Subcutaneous abdominal adipose tissue (tissue), 5 donors: Measurements from ENCODE around the gene PCBP3.

ENCODE experiments used
- H3K27ac ChIP-seq: one replicate; pipeline ENCODE4 v1.7.0; 2013; ENCODE audit warnings: low read depth, mild to moderate bottlenecking, inconsistent platforms, low read length, moderate library complexity
- H3K27me3 ChIP-seq, 5 donors: one replicate each; pipeline ENCODE4 v1.7.0; 2013; ENCODE audit warnings: low read length in 5 of 5, inconsistent platforms in 1 of 5; ENCODE audit not compliant: control insufficient read depth in 5 of 5, insufficient read depth in 4 of 5
- H3K36me3 ChIP-seq, 5 donors: one replicate each; pipeline ENCODE4 v1.7.0; 2013; ENCODE audit warnings: low read length in 5 of 5; ENCODE audit not compliant: control insufficient read depth in 5 of 5, insufficient read depth in 5 of 5
- H3K4me1 ChIP-seq, 5 donors: one replicate each; pipeline ENCODE4 v1.7.0; 2013; ENCODE audit warnings: low read length in 5 of 5, mild to moderate bottlenecking in 3 of 5, moderate library complexity in 1 of 5; ENCODE audit not compliant: control insufficient read depth in 5 of 5, insufficient read depth in 5 of 5
- H3K4me3 ChIP-seq, 5 donors: one replicate each; pipeline ENCODE4 v1.7.0; 2013; ENCODE audit warnings: low read length in 5 of 5, low read depth in 1 of 5
- H3K9ac ChIP-seq, 5 donors: one replicate each; pipeline ENCODE4 v1.7.0; 2013; ENCODE audit warnings: low read length in 5 of 5, mild to moderate bottlenecking in 4 of 5, moderate library complexity in 3 of 5
- H3K9me3 ChIP-seq, 5 donors: one replicate each; pipeline ENCODE4 v1.7.0; 2013; ENCODE audit warnings: low read length in 5 of 5; ENCODE audit not compliant: control insufficient read depth in 5 of 5
- donor health status: healthy.
- donor health status: healthy.
- donor health status: healthy.
- donor health status: healthy.
- donor health status: healthy.

PCBP3 gene

DNA sequence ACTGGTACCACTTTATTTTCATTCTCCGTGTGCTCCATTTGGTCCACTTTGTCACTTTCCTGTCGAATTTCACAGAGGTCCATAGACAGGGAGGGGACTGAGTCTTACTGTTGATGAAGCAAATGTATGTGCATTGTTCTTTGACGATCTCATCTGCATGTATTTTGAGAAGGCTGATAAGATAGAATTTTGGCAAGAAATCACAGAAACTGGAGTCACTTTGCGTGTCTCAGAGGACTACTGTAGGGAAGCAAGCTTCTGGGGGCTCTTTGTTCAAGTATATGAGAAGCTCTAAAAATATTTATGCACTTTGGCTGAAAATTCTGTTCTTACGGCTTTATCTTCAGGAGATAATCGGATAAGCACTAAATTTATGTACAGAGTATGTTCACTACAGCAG, 78.1 kb downstream of the PCBP3 start:
- Histone ChIP-seq H3K9ac (no peak overlapping the region), H3K4me1 (peaks cover 0 to 10% (median 6%) of the 10 kb centered on the region in 5 donors)

DNA sequence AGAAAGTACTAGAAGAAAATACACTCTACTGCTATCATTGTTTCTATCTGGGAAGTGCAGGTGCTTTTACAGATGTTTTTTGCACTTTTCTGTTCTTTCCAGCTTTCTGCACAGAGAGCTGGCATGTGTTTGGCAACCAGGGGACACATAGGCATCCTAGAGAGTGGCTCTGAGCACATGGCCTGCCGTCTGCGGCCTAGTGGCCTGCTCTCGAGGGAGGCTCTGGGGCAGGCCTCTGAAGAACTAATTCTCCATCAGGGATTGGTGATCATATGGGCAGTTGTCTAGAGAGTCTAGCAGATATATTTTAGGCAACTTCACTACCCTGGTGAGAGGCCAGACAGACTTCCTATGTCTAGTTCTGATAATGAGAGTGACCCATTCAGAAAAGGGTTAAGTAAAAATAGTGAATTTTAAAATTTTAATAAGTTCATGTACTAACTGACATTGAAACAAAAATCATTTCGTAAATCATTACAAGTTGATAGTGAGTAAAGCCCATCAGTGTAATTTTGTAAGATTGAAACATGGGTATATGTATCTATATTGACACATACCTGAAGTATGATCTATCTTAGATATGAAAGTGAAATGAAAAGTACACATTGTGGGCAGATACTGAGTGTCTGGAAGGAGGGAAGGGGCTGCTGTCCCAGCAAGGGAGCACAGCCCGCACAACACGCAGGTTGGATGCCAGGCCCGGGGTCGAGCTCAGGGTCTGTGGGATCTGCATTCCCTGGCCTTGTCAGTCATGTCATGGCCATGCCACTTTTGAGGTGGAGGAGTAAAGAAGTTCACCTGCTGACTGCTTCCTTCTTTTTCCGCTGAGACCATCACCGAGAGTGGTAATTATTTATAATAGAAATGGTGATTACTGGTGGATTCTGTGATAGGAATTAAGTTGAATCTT, 79.8 kb downstream of the PCBP3 start:
- H3K27me3 ChIP-seq = no peaks in the 10 kb centered on the region
- no peaks in the 10 kb centered on the region for H3K9me3 ChIP-seq
- peaks cover 0 to 17% (median 12%) of the 10 kb centered on the region in 5 donors for H3K4me1 ChIP-seq
- H3K9ac ChIP-seq = no peak overlapping the region
- H3K36me3 ChIP-seq = no peaks in the 10 kb centered on the region
- H3K27ac ChIP-seq = no peak overlapping the region
- H3K4me3 ChIP-seq = no peak overlapping the region

More for the DNA sequence above, 78.1 kb downstream of the PCBP3 start:
- Histone ChIP-seq H3K27ac (no peak overlapping the region), H3K27me3 (no peaks in the 10 kb centered on the region), H3K4me3 (no peak overlapping the region), H3K36me3 (no peaks in the 10 kb centered on the region), H3K9me3 (no peaks in the 10 kb centered on the region)

DNA sequence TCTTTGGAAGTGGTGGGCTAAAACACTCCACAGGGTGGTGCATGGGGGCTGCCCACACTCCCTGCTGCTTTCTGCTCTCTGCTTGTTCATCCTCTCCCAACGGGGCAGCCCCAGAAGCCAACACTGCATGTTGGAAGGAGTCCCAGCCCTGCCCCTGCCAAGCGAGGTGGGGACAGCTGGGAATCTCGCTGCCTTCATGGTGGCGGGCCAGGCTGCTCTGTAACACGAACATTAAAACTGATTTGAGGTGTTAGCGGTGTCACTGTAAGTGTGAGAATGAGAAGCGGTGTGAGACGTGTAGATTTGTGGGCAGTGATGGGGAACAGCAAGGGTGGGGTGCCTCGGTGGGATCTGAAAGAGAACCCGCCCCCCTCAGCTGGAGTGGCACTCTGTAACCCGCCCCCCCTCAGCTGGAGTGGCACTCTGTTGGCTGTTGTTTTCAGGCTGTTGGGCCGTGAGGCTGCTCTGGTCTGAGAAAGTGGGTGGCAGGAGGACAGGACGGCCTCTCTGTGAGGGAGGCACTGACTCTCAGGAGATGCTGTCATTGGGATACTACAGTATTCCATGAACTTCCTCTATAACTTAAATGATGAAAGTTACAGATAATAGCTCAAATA, 80.9 kb downstream of the PCBP3 start:
- H3K27me3 ChIP-seq = no peaks in the 10 kb centered on the region
- H3K9ac ChIP-seq = no peak overlapping the region
- peaks cover 0 to 17% (median 12%) of the 10 kb centered on the region in 5 donors for H3K4me1 ChIP-seq
- no peak overlapping the region for H3K27ac ChIP-seq
- no peaks in the 10 kb centered on the region for H3K9me3 ChIP-seq
- no peak overlapping the region for H3K4me3 ChIP-seq
- H3K36me3 ChIP-seq = no peaks in the 10 kb centered on the region

DNA sequence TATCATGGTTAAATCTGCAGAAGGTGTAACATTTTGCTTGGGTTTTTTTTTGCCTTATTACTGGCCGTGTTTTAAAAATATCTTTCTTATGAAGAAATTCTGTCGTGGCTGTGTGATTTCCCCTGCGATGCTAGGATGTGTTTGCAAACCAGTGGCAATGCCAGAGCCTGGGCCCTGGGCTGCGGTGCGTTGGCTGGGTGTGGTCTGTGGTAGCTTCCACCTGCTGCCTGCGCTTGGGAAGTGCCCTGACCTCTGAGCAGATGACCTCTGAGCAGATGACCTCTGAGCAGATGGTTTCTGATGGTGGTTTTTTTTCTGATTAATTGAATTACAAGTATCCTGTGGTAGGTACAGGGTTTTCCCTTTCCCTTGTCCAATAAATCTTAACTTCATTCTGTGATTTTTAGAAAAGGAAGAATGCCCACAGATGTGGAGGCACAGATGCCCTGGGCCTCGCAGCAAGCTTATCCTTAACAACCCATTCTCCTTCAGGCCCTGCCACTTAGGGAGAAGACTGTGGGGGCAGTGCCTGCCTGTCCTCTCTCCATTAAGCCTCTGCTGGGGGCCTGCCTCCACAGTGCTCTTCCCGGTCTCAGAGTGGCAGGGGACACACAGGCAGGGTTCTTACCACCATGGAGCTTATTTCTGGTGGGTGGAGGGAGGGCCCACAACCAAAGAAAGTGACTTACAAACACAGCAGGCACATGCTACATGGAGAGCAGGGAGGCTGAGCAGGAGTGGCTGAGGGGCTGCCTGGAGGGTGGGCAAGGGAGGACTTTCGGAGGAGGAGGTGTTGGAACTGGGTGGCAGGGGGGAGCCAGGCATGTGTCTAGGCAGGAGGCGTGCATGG, 81.7 kb downstream of the PCBP3 start:
- Histone ChIP-seq H3K4me3 (no peak overlapping the region), H3K27me3 (no peaks in the 10 kb centered on the region), H3K36me3 (no peaks in the 10 kb centered on the region), H3K4me1 (peaks cover 0 to 17% (median 12%) of the 10 kb centered on the region in 5 donors), H3K9me3 (no peaks in the 10 kb centered on the region), H3K9ac (no peak overlapping the region), H3K27ac (no peak overlapping the region)

- Histone ChIP-seq H3K4me1 (peaks cover 0 to 17% (median 12%) of the 10 kb centered on the region in 5 donors), H3K9me3 (no peaks in the 10 kb centered on the region), H3K9ac (no peak overlapping the region), H3K36me3 (no peaks in the 10 kb centered on the region), H3K27ac (no peak overlapping the region), H3K4me3 (no peak overlapping the region), H3K27me3 (no peaks in the 10 kb centered on the region)
These were observed 82.3 kb downstream of the PCBP3 start for GRCh38 chr21:45725844-45726200.

- Histone ChIP-seq H3K9ac (no peak overlapping the region), H3K27me3 (no peaks in the 10 kb centered on the region), H3K9me3 (no peaks in the 10 kb centered on the region), H3K36me3 (no peaks in the 10 kb centered on the region), H3K4me3 (no peak overlapping the region), H3K27ac (no peak overlapping the region), H3K4me1 (peaks cover 0 to 17% (median 12%) of the 10 kb centered on the region in 5 donors)
These were observed 82.9 kb downstream of the PCBP3 start for GRCh38 chr21:45726438-45726837.

DNA sequence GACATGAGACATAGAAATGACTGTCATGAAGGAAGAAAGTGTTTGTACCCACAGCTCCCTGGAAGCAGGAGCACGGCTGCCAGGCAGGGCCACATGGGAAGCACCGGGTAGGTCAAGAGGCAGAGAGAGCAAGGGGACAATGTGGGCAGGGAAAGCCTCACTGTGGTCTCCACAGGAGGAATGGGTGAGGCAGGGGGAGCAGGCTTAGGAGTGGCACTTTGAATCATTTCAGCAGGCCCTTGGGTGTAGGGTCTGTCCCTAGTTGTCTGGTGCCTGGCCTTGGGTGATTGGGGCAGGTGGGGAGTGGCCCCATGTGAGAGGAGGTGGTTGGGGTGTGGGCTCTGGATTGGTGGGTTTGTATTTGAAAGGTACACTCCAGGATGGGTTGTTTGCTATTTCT, 83.9 kb downstream of the PCBP3 start:
- no peak overlapping the region for H3K9ac ChIP-seq
- no peaks in the 10 kb centered on the region for H3K9me3 ChIP-seq
- H3K4me1 ChIP-seq = peaks cover 0 to 17% (median 12%) of the 10 kb centered on the region in 5 donors

DNA sequence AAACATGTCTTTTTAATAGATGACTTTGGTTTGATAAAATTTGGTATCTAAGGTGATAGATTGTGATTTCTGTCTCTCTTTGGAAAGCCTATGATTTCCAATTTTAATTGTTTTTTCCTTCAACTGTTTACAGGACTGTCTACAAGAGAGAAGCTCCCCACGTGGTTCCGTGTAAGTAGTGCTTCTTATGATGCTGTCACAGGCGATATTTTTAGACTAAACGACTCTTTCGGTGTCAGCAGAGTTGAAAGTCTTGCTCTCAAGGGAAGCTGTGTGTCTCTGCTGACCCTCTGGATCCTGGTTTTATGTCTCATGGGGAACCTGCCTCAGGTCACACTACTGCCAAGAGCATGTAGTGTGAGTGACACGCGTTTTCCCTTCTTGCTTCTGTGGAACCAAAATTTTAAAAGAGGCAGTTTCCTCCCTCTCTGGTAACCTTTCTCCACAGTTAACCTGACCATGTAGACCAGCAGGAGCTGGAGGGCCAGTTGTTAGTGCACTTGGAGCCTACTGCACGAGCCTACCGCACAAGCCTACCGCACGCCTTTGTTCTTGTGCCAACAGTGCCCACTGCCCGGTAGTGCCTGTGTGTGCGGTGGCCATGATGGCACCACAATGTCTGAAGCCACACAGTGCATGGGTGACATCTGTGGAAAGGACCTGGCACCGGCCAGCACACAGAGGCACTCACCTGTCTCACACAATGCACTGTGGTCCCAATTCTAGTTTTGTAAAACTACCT, 91.9 kb downstream of the PCBP3 start:
- Histone ChIP-seq H3K9ac (no peak overlapping the region), H3K27me3 (no peaks in the 10 kb centered on the region), H3K36me3 (no peaks in the 10 kb centered on the region), H3K27ac (no peak overlapping the region), H3K4me1 (peaks cover 1 to 5% (median 3%) of the 10 kb centered on the region in 5 donors), H3K4me3 (no peak overlapping the region), H3K9me3 (no peaks in the 10 kb centered on the region)

More for the DNA sequence above, 83.9 kb downstream of the PCBP3 start:
- Histone ChIP-seq H3K27me3 (no peaks in the 10 kb centered on the region), H3K4me3 (no peak overlapping the region), H3K27ac (no peak overlapping the region), H3K36me3 (no peaks in the 10 kb centered on the region)

DNA sequence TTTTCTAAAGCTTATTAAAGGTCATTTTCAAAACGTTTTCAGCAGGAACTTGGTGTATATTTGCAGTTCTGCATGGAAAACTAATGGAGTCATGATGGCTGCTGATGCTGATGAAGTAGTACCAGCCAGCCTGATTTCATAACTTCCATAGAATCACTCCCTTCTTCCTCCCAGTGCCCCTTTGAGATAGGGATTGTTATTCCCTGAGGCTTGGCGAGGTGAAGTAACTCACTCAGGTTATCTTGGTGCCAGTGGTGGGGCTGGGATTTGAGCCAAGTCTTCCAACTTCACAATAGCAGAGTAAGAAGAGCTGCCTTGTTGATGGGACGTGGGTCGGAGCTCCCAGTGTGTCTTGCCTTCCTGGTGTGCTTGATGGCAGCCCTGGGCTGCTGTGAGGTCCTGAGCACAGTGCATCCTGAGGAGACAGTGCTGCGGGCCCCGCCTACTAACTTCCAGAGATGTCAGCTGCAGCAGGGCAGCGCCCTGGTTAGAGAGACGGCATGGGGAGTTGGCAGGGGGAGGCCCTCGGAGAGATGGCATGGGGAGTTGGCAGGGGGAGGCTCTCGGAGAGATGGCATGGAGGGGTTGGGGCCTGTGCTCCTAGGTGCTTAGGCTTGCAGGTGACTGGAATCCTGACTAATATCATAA, 92.6 kb downstream of the PCBP3 start:
- Histone ChIP-seq H3K36me3 (no peaks in the 10 kb centered on the region), H3K9ac (no peak overlapping the region), H3K27ac (no peak overlapping the region), H3K4me1 (peaks cover 1 to 10% (median 8%) of the 10 kb centered on the region in 5 donors), H3K27me3 (no peaks in the 10 kb centered on the region), H3K4me3 (no peak overlapping the region), H3K9me3 (no peaks in the 10 kb centered on the region)
